ENCODE results near the gene TGFB3.
A peak's percentile ranks its signal among the peaks of the same experiment; 100 is the strongest.

TGFB3 gene

DNA sequence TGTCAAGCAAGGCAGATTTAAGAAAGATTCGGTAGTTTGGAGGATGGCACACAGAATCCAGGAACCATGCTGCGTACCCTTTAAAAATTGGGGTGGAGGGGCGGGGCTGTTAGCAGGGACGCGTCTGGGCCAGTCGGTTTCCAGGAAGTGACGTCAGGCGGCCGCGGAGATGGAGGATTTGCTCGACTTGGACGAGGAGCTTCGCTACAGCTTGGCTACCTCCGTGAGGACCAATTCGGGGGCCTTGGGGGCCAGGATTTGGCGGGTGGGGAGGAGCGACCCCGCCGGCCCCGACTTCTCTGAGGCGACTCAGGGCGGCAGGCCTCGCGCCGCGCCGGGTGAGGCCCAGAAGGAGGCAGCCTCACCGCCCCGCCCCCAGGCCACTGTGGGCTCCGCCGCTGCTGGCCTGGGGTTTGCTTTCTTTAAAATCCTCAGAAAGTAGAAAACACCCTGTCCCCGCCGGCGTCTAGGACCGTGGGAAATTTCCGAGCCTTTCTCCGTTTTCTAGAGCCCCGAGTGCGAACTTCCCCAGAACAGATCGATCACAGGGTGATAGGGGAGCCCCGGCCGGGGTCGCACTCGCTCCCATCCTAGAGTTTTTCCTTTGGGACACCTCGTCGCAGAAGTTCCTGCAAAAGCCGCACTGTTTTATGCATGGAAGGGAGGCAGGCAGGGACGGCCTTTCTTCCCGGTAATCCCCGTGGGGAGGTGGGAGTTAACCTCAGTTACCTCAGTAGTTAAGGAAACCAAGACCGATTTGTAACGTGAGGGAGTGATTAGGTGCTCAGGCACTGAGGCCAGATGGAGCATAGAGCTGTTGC, 4.0 kb upstream of the TGFB3 start, which contains the start of gene IFT43:
Gene IFT43, plus strand, starts transcription at position 146 of the 821 bp plus-strand sequence. Its CDS starts 24 bp downstream, at position 170.
- DNase-seq = no peak

DNA sequence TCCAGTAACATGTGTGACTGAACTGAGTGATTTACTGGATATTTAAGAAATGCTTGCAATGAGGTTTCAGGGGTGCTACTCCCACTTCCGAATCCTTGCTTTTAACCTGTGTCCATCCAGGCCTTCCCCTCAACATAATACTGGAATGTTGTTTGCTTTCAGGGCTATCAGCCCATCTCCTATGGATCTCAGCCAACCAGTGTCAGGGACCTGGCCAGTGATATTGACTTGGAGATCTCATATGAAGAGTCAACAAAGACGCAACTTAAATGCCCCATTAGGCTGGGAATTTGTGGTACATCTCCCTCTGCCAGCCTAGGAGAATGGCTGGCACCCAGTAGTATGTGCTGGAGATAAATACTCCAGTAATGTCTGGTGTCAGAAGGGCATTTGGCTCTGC, 2.9 kb upstream of the TGFB3 start:
- no peak for DNase-seq

DNA sequence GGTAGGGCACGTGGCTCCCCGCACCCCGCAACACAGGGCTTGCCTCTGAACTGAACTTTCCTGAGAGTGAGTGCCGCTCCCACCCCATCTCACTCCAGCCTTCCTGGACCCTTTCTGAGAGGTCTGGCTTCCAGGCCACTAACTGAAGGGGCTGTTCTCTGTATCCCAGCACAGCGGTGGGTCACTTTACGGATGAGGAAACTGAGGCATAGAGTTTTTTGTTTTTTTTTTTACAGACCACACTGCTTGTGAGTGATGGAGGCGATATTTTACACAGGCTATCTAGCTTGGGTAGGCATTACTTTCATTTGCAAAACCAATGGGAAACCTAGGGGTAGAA, 1.2 kb upstream of the TGFB3 start:
- no peak for DNase-seq

GRCh38 chr14:75982266-75983018, 647 bp upstream of the TGFB3 start:
- DNase-seq = peak; percentile 54

- DNase-seq = no peak
These were observed 939 bp downstream of the TGFB3 start for GRCh38 chr14:75980856-75981255.

- DNase-seq = no peak
These were observed 1.9 kb downstream of the TGFB3 start for GRCh38 chr14:75979648-75980565.

DNA sequence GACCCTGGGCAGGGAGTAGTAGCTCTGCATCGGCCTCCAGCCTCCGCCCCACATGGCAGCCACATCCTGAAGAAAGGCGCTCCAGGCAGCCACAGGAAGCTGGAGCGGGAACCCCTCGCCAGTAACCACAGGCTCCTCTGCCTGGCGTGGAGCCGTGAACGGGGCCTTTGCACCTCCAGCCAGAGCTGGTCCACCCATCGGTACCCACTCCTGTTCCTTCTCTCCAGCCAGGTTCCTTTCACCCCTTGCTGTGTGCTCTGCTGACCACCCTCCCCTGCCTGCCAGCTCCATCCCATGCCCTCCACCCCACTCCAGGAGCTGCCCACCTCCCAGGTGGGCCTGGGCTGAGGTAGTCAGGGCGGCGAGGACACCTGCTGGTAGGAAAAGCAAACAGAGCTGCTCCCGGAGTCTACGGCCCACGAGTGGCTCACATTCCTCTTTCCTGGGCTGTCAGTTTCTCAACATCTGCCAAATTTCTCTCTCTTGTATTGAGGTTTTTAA, 2.7 kb downstream of the TGFB3 start:
- DNase-seq = no peak

- no peak for DNase-seq
These were observed 3.5 kb downstream of the TGFB3 start for GRCh38 chr14:75978249-75978731.

GRCh38 chr14:75977582-75977943, 4.2 kb downstream of the TGFB3 start:
- DNase-seq = no peak

DNA sequence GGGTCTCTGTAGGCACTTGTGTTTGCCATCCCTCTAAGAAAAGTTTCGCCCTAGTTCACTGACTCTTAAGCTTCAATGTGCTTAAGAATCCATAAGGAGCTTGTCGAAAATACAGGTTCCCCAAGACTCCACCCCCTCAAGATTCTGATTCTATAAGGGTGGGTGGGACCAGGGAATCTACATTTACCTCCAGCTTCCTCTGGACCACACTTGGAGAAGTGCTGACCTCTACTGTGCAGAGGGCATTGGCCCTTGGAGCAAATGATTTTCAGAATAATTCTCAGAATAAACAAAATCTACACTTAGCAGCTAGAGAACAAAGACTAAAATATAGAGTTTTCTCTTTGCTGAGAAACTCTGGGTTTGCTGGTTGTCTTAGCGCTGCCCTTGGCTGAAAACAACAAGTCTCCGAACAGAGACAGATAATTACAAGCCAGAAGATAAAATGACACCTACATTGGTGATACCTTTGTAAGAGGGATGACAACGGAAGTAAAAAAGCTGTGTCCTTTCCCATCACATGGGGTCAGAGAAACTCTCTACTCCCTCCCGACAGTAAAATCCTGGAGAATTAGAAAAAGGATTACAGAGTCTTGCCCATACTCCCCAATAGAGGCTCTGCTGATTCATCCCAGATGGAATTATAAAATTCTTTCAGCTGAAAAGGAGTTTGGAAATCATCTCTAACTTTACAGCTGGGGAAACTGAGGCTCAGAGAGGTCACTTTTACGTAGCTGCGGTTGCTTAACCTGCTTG, 4.8 kb downstream of the TGFB3 start:
- no peak for DNase-seq

DNA sequence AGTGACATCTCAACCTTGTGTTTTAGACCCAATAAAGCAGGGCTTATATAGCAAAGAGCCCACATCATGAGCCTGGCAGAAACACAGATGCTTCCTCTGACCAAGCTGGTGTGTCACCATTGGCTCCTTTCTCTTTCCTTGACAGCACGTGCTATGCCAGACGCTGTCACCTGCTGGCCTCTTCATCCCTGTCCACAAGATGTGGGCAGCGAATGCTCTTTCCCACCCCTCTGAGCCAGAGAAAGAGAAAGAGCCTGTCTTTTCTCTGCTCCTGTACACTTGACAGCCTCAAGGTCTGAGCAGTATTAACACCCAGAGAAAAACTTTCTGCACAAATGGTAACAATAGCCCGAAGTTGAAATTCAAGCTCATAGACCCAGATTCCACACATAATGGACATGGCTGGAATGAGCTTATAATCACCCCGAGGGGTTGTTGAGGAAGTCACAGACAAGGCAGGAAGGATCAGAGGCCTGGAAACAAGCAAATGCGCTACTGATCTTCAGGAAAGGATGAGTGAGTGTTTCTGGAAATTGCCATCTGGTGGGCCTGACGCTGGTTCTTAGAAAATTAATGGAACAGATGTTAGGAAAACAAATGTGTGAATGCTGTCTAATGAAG, 8.9 kb downstream of the TGFB3 start:
- DNase-seq = peak; percentile 88

DNA sequence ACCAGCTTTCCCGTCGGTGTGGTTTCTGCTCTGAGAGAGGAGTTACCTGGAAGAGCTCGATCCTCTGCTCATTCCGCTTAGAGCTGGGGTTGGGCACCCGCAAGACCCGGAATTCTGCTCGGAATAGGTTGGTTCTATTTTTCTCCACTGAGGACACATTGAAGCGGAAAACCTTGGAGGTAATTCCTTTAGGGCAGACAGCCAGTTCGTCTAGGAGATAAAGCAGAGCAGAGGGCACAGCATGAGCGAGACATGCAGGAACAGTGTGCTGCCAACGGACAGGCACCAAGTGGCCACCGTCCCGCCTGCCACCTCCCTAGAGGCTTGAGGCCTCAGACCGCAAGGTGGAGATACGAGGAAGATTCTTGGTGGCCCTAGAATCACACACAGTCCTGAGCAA, 10.3 kb downstream of the TGFB3 start:
- no peak for DNase-seq

DNA sequence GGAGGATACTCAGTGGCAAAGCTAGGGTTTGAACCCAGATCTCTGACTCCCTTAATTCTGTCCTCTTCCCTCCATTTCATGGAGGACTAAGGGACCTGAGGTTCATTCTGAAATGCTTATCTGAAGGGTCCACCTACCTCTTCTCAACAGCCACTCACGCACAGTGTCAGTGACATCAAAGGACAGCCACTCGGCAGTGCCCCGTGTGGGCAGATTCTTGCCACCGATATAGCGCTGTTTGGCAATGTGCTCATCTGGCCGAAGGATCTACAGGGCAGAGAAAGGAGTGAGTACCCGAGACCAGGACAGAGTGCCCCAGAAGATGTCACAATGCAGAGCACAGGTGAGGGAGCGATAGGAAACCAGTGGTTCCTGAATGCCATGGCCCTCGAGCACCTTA, 10.8 kb downstream of the TGFB3 start:
- no peak for DNase-seq

GRCh38 chr14:75969891-75970290, 11.9 kb downstream of the TGFB3 start:
- no peak for DNase-seq

DNA sequence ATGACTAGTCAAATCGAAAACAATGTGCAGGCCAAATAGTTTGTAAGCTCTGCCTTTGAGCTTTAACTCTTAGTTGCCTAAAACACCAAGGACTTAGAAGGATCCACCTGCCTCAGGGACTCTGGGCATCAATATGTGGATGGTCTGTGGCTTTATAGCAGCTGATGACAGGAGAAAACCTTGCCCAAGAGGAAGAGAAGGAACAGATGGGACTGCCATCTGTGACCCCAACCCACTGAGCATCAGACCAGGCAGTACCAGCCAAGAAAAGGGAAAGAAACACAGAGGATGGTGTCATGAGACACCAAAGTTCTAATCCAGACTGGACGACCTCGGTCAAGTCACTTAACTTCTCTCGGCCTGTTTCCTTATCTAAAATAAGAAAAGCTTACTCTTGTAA, 12.7 kb downstream of the TGFB3 start:
- DNase-seq = peak; percentile 56

DNA sequence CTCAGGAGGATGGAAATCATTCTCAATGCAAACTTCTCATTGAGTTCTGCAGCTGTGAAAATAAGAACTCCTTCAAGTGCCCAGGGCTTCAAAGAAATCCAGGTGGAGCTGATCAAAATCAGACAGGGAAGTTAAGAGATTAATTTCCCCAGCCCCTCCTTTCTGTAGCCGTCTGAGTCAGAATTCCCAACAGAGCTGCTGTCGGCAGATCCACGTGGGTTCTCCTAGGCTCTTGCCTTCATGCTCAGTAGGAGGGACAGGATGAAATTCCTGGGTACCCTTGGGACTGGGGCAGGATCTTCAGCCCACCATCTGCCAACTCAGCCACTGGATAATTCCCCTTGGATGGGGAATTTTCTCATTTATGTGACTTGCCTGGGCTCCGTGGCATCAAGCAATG, 13.3 kb downstream of the TGFB3 start:
- DNase-seq = peak; percentile 34

DNA sequence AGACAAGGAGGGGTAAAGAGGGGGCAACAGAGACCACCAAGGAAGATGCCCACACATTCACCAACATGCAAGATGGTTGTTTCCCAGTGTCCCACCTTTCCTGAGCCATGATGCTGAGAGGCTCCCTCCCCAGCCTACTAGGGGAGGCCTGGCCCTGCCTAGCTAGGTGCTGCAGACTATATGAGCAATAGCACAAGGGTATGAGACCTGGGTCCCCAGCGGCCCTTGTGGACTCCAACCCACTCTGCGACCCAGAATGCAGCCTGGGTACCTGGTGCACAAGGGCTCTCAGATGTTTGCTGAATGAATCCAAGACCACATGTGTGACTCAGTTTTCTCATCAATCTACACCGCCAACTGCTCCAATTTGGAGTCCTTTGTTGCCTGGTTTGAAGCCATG, 13.9 kb downstream of the TGFB3 start:
- DNase-seq = no peak

DNA sequence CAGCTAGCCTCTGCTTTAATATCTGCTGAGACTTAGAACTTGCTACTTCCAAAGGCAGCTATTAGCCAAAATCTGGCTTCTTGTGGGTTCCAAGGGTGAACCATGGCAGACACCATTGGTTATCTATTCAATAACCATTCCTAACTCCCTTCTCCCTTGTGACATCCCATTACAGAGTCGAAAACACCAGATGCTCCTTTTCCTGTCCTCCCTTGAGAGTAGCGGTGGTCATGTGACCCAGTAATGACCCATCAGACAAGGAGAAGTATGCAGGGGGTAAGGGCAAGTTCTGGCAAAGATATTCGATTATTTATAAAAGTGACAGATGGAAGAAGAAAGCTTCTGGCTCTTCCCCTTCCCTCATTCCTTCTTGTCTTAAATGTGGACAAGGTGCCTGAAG, 20.1 kb downstream of the TGFB3 start:
- DNase-seq = peak; percentile 90

DNA sequence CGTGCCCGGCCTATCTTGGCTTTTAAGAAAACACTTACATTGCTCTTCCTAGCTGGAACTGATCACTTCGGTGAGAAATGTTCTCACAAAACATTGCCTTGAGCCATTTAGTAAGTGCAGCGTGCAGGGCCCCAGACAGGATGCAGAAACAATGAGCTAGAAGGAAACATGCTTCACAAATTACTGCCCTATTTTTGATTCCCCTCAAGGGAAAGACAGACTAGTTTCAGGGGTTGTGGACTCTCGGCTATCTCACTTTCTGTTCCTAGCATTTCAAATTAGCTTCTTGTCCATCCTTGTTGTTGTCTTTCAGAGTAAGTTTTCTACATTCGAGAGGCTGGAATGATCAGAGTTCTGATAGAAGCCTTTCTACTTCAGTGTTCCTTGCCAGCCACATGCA, 21.6 kb downstream of the TGFB3 start:
- no peak for DNase-seq

- no peak for DNase-seq
These were observed 22.8 kb downstream of the TGFB3 start for GRCh38 chr14:75959031-75959430.

DNA sequence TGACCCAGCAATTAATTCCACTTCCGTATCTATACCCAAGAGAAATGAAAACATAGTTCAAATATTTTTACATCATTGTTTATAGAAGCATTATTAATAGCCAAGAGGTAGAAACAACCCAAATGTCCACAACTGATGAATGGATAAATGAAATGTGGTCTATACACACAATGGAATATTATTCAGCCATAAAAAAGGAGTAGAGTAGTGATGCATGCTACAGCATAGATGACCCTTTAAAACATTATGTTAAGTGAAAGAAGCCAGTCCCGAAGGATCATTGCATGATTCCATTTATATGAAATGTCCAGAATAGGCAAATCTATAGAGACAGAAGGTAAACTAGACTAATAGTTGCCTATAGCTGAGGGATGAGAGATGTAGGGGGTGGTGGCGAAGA, 29.3 kb downstream of the TGFB3 start:
- no peak for DNase-seq

DNA sequence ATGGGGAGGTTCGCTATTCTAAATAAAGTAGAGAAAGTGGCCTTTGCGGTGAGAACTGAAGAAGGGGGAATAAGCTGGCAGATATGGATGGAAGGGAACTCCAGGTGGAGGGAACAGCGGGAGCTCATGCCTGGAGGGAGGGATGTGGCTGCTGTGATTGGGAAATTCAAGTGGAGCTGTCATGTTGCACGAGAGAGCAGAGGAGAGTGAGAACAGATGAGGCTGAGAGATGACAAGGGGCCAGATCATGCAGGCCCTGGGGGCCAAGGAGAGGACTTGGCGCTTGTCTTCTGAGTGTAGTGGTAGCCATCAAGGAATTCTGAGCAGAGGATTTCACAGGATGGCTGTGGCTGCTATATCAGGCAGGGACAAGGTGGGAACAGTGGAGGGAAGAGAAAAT, 35.0 kb downstream of the TGFB3 start:
- no peak for DNase-seq

All from NCI-H446 treated with DMSO at 0.1 percent for 48 hours (cell line).